ENCODE measurements around the gene RAD50. TPM values are rescaled to one million over a fixed set of nuclear protein-coding genes. Genes with fewer than 3 reads are reported as not detected.
"Not testable (repeated sequence)": the region's sequence is repeated elsewhere in the genome, so short reads cannot be mapped to it uniquely, and the experiment has no call there.

RAD50 gene
- total RNA-seq, result 5.7 TPM

DNA sequence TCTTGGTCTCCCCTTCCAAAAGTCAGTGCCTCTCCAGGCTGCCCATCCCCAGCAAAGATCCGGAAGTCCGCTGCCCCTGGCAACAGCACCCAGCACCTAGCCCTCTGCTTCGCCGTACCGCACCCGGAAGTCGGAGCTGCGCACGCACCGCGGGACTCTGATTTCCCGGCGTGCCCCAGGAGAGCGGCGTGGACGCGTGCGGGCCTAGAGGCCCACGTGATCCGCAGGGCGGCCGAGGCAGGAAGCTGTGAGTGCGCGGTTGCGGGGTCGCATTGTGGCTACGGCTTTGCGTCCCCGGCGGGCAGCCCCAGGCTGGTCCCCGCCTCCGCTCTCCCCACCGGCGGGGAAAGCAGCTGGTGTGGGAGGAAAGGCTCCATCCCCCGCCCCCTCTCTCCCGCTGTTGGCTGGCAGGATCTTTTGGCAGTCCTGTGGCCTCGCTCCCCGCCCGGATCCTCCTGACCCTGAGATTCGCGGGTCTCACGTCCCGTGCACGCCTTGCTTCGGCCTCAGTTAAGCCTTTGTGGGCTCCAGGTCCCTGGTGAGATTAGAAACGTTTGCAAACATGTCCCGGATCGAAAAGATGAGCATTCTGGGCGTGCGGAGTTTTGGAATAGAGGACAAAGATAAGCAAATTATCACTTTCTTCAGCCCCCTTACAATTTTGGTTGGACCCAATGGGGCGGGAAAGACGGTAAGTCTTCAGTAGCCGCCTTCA, at the start of gene RAD50:
Gene RAD50 (plus strand): TSS at position 215 of the 715 bp plus-strand sequence. CDS start 348 bp downstream, at position 563.
- H3K27me3 ChIP-seq (ENCODE audit: control insufficient read depth in 3 of 3, insufficient read depth in 3 of 3, low read length in 3 of 3), result no peaks in the 10 kb centered on the region
- peaks cover 7 to 10% (median 9%) of the 10 kb centered on the region in 3 donors for H3K4me1 ChIP-seq (ENCODE audit: control insufficient read depth in 3 of 3, insufficient read depth in 3 of 3, low read length in 3 of 3)
- H3K27ac ChIP-seq (ENCODE audit: low read depth, low read length), result peak within 1 kb of the TSS; percentile 69
- H3K9me3 ChIP-seq (ENCODE audit: control insufficient read depth in 3 of 3, low read length in 3 of 3), result no peaks in the 10 kb centered on the region
- peak within 1 kb of the TSS; percentile 86 to 94 (median 91) for H3K4me3 ChIP-seq (ENCODE audit: low read length in 3 of 3)
- peaks cover 0 to 16% (median 11%) of the 10 kb centered on the region in 3 donors for H3K36me3 ChIP-seq (ENCODE audit: control insufficient read depth in 3 of 3, insufficient read depth in 3 of 3, low read length in 3 of 3)
- peak within 1 kb of the TSS; percentile 88 to 91 (median 89) for H3K9ac ChIP-seq (ENCODE audit: low read depth in 1 of 3, low read length in 3 of 3)

GRCh38 chr5:132510076-132510475, 46.7 kb upstream of the RAD50 start:
- Histone ChIP-seq H3K27me3 (ENCODE audit: control insufficient read depth in 3 of 3, insufficient read depth in 3 of 3, low read length in 3 of 3) (no peaks in the 10 kb centered on the region), H3K9ac (ENCODE audit: low read depth in 1 of 3, low read length in 3 of 3) (no peak overlapping the region), H3K27ac (ENCODE audit: low read depth, low read length) (no peak overlapping the region), H3K4me1 (ENCODE audit: control insufficient read depth in 3 of 3, insufficient read depth in 3 of 3, low read length in 3 of 3) (peaks cover 0 to 6% (median 0%) of the 10 kb centered on the region in 3 donors), H3K9me3 (ENCODE audit: control insufficient read depth in 3 of 3, low read length in 3 of 3) (no peaks in the 10 kb centered on the region), H3K4me3 (ENCODE audit: low read length in 3 of 3) (no peak overlapping the region), H3K36me3 (ENCODE audit: control insufficient read depth in 3 of 3, insufficient read depth in 3 of 3, low read length in 3 of 3) (no peaks in the 10 kb centered on the region)

GRCh38 chr5:132513618-132514336, 43.0 kb upstream of the RAD50 start:
- H3K4me3 ChIP-seq (ENCODE audit: low read length in 3 of 3); H3K9me3 ChIP-seq (ENCODE audit: control insufficient read depth in 3 of 3, low read length in 3 of 3); H3K9ac ChIP-seq (ENCODE audit: low read depth in 1 of 3, low read length in 3 of 3); H3K27me3 ChIP-seq (ENCODE audit: control insufficient read depth in 3 of 3, insufficient read depth in 3 of 3, low read length in 3 of 3); H3K36me3 ChIP-seq (ENCODE audit: control insufficient read depth in 3 of 3, insufficient read depth in 3 of 3, low read length in 3 of 3); H3K4me1 ChIP-seq (ENCODE audit: control insufficient read depth in 3 of 3, insufficient read depth in 3 of 3, low read length in 3 of 3); H3K27ac ChIP-seq (ENCODE audit: low read depth, low read length): not testable (repeated sequence)

DNA sequence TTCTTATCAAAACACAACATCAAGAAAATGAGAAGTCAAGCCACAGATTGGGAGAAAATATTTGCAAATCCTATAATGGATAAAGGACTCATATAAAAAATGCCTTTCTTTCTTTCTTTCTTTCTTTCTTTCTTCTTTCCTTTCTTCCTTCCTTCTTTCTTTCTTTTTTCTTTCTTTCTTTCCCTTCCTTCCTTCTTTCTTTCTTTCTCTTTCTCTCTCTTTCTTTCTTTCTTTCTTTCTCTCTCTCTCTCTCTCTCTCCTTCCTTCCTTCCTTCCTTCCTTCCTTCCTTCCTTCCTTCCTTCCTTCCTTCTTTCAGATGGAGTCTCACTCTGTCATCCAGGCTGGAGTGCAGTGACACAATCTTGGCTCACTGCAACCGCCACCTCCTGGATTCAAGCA, 34.7 kb upstream of the RAD50 start:
- H3K9me3 ChIP-seq (ENCODE audit: control insufficient read depth in 3 of 3, low read length in 3 of 3); H3K27me3 ChIP-seq (ENCODE audit: control insufficient read depth in 3 of 3, insufficient read depth in 3 of 3, low read length in 3 of 3); H3K27ac ChIP-seq (ENCODE audit: low read depth, low read length); H3K4me1 ChIP-seq (ENCODE audit: control insufficient read depth in 3 of 3, insufficient read depth in 3 of 3, low read length in 3 of 3); H3K4me3 ChIP-seq (ENCODE audit: low read length in 3 of 3); H3K9ac ChIP-seq (ENCODE audit: low read depth in 1 of 3, low read length in 3 of 3); H3K36me3 ChIP-seq (ENCODE audit: control insufficient read depth in 3 of 3, insufficient read depth in 3 of 3, low read length in 3 of 3): not testable (repeated sequence)

- not testable (repeated sequence) for H3K4me1 ChIP-seq (ENCODE audit: control insufficient read depth in 3 of 3, insufficient read depth in 3 of 3, low read length in 3 of 3); H3K9me3 ChIP-seq (ENCODE audit: control insufficient read depth in 3 of 3, low read length in 3 of 3); H3K36me3 ChIP-seq (ENCODE audit: control insufficient read depth in 3 of 3, insufficient read depth in 3 of 3, low read length in 3 of 3); H3K27ac ChIP-seq (ENCODE audit: low read depth, low read length); H3K27me3 ChIP-seq (ENCODE audit: control insufficient read depth in 3 of 3, insufficient read depth in 3 of 3, low read length in 3 of 3); H3K4me3 ChIP-seq (ENCODE audit: low read length in 3 of 3); H3K9ac ChIP-seq (ENCODE audit: low read depth in 1 of 3, low read length in 3 of 3)
Measured at GRCh38 chr5:132524877-132525276, 31.9 kb upstream of the RAD50 start.

GRCh38 chr5:132525299-132525724, 31.5 kb upstream of the RAD50 start:
- Histone ChIP-seq H3K36me3 (ENCODE audit: control insufficient read depth in 3 of 3, insufficient read depth in 3 of 3, low read length in 3 of 3) (no peaks in the 10 kb centered on the region), H3K27me3 (ENCODE audit: control insufficient read depth in 3 of 3, insufficient read depth in 3 of 3, low read length in 3 of 3) (no peaks in the 10 kb centered on the region), H3K4me1 (ENCODE audit: control insufficient read depth in 3 of 3, insufficient read depth in 3 of 3, low read length in 3 of 3) (no peaks in the 10 kb centered on the region), H3K27ac (ENCODE audit: low read depth, low read length) (no peak overlapping the region), H3K9ac (ENCODE audit: low read depth in 1 of 3, low read length in 3 of 3) (no peak overlapping the region), H3K9me3 (ENCODE audit: control insufficient read depth in 3 of 3, low read length in 3 of 3) (no peaks in the 10 kb centered on the region), H3K4me3 (ENCODE audit: low read length in 3 of 3) (no peak overlapping the region)

GRCh38 chr5:132526290-132526973, 30.3 kb upstream of the RAD50 start:
- H3K9ac ChIP-seq (ENCODE audit: low read depth in 1 of 3, low read length in 3 of 3), result no peak overlapping the region
- no peaks in the 10 kb centered on the region for H3K27me3 ChIP-seq (ENCODE audit: control insufficient read depth in 3 of 3, insufficient read depth in 3 of 3, low read length in 3 of 3)
- no peaks in the 10 kb centered on the region for H3K4me1 ChIP-seq (ENCODE audit: control insufficient read depth in 3 of 3, insufficient read depth in 3 of 3, low read length in 3 of 3)
- H3K4me3 ChIP-seq (ENCODE audit: low read length in 3 of 3), result no peak overlapping the region
- H3K9me3 ChIP-seq (ENCODE audit: control insufficient read depth in 3 of 3, low read length in 3 of 3), result no peaks in the 10 kb centered on the region
- H3K27ac ChIP-seq (ENCODE audit: low read depth, low read length), result no peak overlapping the region
- H3K36me3 ChIP-seq (ENCODE audit: control insufficient read depth in 3 of 3, insufficient read depth in 3 of 3, low read length in 3 of 3), result no peaks in the 10 kb centered on the region

- Histone ChIP-seq H3K9ac (ENCODE audit: low read depth in 1 of 3, low read length in 3 of 3) (no peak overlapping the region), H3K4me3 (ENCODE audit: low read length in 3 of 3) (no peak overlapping the region), H3K9me3 (ENCODE audit: control insufficient read depth in 3 of 3, low read length in 3 of 3) (no peaks in the 10 kb centered on the region), H3K27me3 (ENCODE audit: control insufficient read depth in 3 of 3, insufficient read depth in 3 of 3, low read length in 3 of 3) (no peaks in the 10 kb centered on the region), H3K27ac (ENCODE audit: low read depth, low read length) (no peak overlapping the region), H3K36me3 (ENCODE audit: control insufficient read depth in 3 of 3, insufficient read depth in 3 of 3, low read length in 3 of 3) (no peaks in the 10 kb centered on the region), H3K4me1 (ENCODE audit: control insufficient read depth in 3 of 3, insufficient read depth in 3 of 3, low read length in 3 of 3) (no peaks in the 10 kb centered on the region)
Measured at GRCh38 chr5:132526974-132527564, 29.7 kb upstream of the RAD50 start.

DNA sequence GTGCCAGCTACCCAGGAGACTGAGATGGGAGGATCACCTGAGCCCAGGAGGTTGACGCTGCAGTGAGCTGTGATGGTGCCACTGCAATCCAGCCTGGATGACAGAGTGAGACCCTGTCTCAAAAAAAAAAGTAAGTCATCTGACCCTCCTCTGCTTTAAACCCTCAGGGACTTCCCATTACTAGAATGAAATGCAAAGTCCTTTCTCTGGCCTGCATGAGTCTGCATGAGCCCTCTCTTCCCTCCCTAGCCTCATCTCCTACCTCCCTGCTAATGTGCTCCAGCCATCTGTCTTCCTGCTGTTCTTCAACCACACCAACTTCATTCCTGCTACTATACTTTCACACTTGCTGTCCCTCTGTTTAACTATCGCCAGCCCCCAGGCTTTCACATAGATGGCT, 28.8 kb upstream of the RAD50 start:
- H3K27me3 ChIP-seq (ENCODE audit: control insufficient read depth in 3 of 3, insufficient read depth in 3 of 3, low read length in 3 of 3), result no peaks in the 10 kb centered on the region
- H3K9me3 ChIP-seq (ENCODE audit: control insufficient read depth in 3 of 3, low read length in 3 of 3), result no peaks in the 10 kb centered on the region
- no peak overlapping the region for H3K4me3 ChIP-seq (ENCODE audit: low read length in 3 of 3)
- no peaks in the 10 kb centered on the region for H3K36me3 ChIP-seq (ENCODE audit: control insufficient read depth in 3 of 3, insufficient read depth in 3 of 3, low read length in 3 of 3)
- no peaks in the 10 kb centered on the region for H3K4me1 ChIP-seq (ENCODE audit: control insufficient read depth in 3 of 3, insufficient read depth in 3 of 3, low read length in 3 of 3)
- no peak overlapping the region for H3K27ac ChIP-seq (ENCODE audit: low read depth, low read length)
- H3K9ac ChIP-seq (ENCODE audit: low read depth in 1 of 3, low read length in 3 of 3), result no peak overlapping the region
